ENCODE results near the gene GALNT14.

The GALNT14 gene

GRCh38 chr2:31023541-31023940 lies 114.7 kb downstream of the GALNT14 start:
- H3K27ac ChIP-seq = no peak overlapping the region
- TF ChIP-seq CTCF (IDR thresholded peaks at IDR 0.05) = no peak
- no peak for TF ChIP-seq ZFX (IDR thresholded peaks at IDR 0.05; ENCODE audit: borderline replicate concordance)

DNA sequence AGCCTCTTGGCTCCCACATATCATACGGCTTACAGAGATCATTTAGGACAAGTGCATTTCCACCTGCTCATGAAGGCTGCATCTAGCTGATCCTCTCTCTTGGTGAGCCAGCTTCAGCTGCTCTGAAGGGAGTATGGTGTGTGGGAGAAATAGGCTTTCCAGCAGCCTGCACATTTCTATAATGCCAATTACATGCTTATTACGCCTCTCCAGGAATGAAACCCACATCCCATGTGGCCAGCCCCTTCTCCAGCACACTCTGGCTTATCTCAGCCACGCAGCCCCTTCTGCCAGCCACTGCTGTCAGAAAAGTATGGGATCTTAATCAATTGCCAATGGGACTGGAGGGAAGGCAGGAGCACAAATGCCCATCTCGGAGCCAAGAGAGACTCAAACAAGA lies 117.5 kb downstream of the GALNT14 start:
- TF ChIP-seq ZFX (IDR thresholded peaks at IDR 0.05; ENCODE audit: borderline replicate concordance) (no peak), CTCF (IDR thresholded peaks at IDR 0.05) (no peak)
- no peak overlapping the region for H3K27ac ChIP-seq

GRCh38 chr2:31018280-31018679 lies 120.0 kb downstream of the GALNT14 start:
- TF ChIP-seq ZFX (IDR thresholded peaks at IDR 0.05; ENCODE audit: borderline replicate concordance) = no peak
- no peak for TF ChIP-seq CTCF (IDR thresholded peaks at IDR 0.05)
- no peak overlapping the region for H3K27ac ChIP-seq

GRCh38 chr2:31016648-31017047 lies 121.6 kb downstream of the GALNT14 start:
- no peak for TF ChIP-seq ZFX (IDR thresholded peaks at IDR 0.05; ENCODE audit: borderline replicate concordance)
- no peak for TF ChIP-seq CTCF (IDR thresholded peaks at IDR 0.05)
- H3K27ac ChIP-seq = no peak overlapping the region

- no peak for TF ChIP-seq ZFX (IDR thresholded peaks at IDR 0.05; ENCODE audit: borderline replicate concordance)
- TF ChIP-seq CTCF (IDR thresholded peaks at IDR 0.05) = no peak
- no peak overlapping the region for H3K27ac ChIP-seq
These were observed 123.7 kb downstream of the GALNT14 start for GRCh38 chr2:31014516-31014915.

DNA sequence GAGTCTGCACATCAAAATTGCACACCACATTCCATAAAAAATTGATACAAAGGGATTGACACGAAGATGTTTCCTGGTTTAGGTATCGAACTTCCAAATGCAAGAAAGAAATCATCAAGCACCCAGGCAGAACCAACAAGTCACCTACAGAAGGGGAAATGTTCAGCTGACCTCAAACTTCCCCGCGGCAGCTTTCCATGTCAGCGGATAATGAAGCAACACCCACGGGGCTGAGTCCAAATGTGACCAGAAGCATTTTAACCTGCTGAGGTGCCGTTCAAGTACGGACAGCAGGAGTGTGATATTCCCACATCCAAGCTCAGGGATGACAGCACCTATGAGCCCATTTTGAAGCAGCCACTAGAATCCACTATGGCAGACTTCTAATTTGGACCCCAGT lies 124.9 kb downstream of the GALNT14 start:
- H3K27ac ChIP-seq = no peak overlapping the region
- TF ChIP-seq ZFX (IDR thresholded peaks at IDR 0.05; ENCODE audit: borderline replicate concordance) (no peak), CTCF (IDR thresholded peaks at IDR 0.05) (no peak)

- TF ChIP-seq ZFX (IDR thresholded peaks at IDR 0.05; ENCODE audit: borderline replicate concordance) (no peak), CTCF (IDR thresholded peaks at IDR 0.05) (no peak)
- H3K27ac ChIP-seq = no peak overlapping the region
These were observed 125.8 kb downstream of the GALNT14 start for GRCh38 chr2:31012406-31012805.

All from 22Rv1 (cell line).